ENCODE results near the gene MICAL1.

MICAL1 gene

DNA sequence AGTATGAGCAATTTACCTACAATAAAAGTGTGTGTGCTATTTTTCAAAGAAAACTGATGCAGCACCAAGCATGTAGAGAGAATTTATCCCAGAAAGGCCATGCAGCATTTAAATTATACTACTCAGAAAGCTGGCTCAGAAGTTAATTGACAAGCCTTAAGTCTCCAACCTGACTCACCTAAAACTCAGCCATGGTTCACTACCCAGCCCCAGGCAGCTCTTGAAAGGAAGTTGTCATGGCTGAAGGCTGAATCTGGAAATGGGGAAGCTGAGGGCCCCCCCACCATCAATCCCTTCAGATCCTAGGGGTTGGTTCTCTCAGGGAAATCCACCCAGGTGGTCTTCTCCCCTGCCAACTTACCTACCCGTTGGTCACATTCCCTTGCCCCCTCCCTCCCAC is 34.8 kb downstream of the MICAL1 start:
- no peak for FAIRE-seq

DNA sequence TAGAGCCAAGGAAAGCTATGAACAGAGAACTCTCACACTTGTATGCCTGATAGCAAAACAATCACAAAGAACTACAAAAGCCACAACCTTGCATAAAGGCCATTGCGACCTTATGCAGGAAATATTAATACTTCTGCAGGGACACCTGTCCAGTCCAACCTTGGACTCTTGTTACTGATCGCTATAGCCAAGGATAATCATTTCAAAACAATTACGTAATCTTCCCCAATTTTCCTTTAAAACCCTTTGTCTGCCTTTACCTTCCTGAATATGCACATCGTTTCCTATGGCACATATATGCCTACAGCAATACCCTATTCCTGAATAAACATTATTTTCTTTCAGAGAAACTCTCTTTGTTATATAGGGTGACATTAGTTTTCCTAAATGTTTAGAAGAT is 37.9 kb downstream of the MICAL1 start:
- no peak for FAIRE-seq

DNA sequence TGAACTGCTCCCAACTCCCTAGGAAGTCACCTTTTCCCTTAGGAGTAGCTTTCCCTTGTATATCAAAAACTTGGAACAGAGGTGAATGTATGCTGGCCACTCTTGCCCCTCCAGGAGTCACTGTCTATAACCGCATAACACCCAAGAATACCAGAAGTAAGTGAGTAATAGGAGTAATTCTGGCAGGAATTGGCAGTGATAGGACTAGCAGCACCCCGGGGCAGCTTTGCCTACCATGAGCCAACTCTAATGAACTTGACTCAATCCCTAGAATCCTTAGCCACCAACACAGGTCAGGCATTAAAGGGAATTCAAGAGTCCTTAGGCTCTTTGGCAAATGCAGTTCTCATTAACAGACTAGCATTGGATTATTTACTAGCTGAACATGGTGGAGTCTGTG is 44.5 kb downstream of the MICAL1 start:
- FAIRE-seq: no peak

DNA sequence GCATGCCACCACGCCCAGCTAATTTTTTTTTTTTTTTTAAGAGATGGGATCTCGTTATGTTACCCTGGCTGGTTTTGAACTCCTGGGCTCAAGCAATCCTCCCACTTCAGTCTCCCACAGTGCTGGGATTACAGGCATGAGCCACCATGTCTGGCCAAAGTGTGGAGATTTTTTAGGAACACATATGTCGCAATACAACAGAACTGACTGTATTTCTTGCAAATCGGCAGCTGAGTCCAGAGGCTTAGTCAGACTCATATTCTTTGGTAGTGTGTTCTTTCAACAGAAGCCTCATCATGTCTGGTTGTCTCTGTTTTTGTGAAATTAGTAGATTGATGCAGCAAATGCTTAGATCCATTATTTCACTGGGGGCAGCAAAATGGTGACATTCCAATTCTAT is 49.4 kb downstream of the MICAL1 start:
- FAIRE-seq: no peak

DNA sequence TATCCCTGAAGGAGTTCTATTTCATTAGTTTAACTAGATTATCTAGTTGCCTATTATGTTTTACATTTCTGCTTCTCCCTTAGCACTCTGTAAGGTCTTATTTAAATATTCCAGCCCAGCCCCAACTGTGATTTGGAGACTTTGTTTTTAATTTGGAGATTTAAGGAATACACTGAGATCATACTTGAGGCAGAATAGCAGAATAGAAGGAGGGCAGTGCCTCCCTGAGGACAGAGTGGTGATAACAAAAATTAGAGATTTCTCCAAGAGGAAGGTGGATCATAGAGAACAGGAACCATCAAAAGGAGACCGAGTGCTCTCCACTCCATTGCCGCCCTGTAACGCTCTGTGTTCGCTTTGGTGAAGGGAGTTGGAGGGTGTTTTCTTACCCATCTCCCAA is 58.6 kb downstream of the MICAL1 start:
- no peak for FAIRE-seq

DNA sequence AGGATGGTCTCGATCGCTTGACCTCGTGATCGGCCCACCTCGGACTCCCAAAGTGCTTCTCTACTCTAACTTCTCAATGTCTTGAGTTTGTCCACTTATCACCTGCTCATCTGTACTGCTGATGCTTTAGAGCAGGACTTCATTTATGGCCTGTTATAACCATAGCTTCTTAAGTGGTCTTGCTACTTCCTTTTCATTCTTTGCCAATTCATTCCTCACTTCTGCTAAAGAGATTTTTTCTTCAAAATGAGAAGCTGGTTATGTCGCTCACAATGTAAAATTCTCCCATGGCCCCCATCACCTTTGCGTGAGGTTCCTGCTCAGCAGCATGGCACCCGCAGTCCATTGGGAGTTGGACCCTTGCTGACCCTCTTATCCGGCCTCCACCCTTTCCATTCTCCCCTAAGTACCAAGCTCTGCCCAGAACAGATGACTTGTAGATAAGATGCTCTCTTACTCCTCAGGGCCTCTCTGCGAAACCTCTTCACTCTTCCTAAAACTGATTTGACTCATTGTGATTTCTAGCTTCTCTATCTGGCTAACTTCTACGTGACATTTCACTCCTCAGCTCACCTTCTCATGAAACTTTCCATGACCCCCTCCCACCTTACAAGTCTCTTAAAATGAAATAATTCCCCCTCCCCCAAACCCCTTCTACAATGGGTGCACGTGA is 59.4 kb downstream of the MICAL1 start:
- FAIRE-seq: no peak

Data from G401.6 (cell line).